Esophagus muscularis mucosa (tissue), 4 donors: Measurements from ENCODE around the gene KAZN. TPM values are rescaled to one million over a fixed set of nuclear protein-coding genes. Genes with fewer than 3 reads are reported as not detected.

Experiments used
- DNase-seq: peaks from one replicate; pipeline ENCODE4 v3.0.0-alpha.2; 2017; ENCODE audit errors: extremely low spot score
- H3K27ac ChIP-seq, 4 donors: fragments of 200-600 bp; sonication (generic); replicated peaks in 1 of 4; 1 replicate in 3 of 4; 2 replicates in 1 of 4; pipeline ENCODE4 v1.5.1; 2016 to 2019; ENCODE audit warnings: mild to moderate bottlenecking in 1 of 4
- H3K27me3 ChIP-seq, 4 donors: fragments of 200-600 bp; sonication (generic); one replicate each; pipeline versions ENCODE4 v1.5.1 to v1.6.0; 2016 to 2019
- H3K36me3 ChIP-seq, 4 donors: fragments of 200-600 bp; sonication (generic); one replicate each; pipeline ENCODE4 v1.5.1; 2016 to 2019
- H3K4me1 ChIP-seq, 4 donors: fragments of 200-600 bp; sonication (generic); one replicate each; pipeline ENCODE4 v1.5.1; 2016 to 2019
- H3K4me3 ChIP-seq, 4 donors: fragments of 200-600 bp; sonication (generic); 1 replicate in 2 of 4; 2 replicates in 2 of 4; pipeline ENCODE4 v1.5.1; 2016 to 2019; ENCODE audit warnings: mild to moderate bottlenecking in 4 of 4, moderate library complexity in 1 of 4
- H3K9me3 ChIP-seq, 4 donors: fragments of 200-600 bp; sonication (generic); 1 replicate in 3 of 4; 2 replicates in 1 of 4; pipeline ENCODE4 v1.5.1; 2016 to 2019
- EP300 ChIP-seq: sonication (generic); formaldehyde crosslinking; IDR thresholded peaks from one replicate; pipeline ENCODE4 v1.6.1; 2017; ENCODE audit warnings: antibody characterized with exemption
- POLR2A ChIP-seq: fragments of 450-650 bp; IDR thresholded peaks from one replicate; pipeline ENCODE4 v1.6.1; 2017; ENCODE audit warnings: antibody characterized with exemption, moderate library complexity, mild to moderate bottlenecking, low read depth
- POLR2AphosphoS5 ChIP-seq, 2 donors: sonication (generic); formaldehyde crosslinking; IDR thresholded peaks; one replicate each; pipeline ENCODE4 v1.6.1; 2017; ENCODE audit warnings: antibody characterized with exemption in 2 of 2
- WGBS: methylation state at CpG from one replicate; pipeline ENCODE4 v1.1.5; 2018; 5-methylcytosine and 5-hydroxymethylcytosine counted together
- intact Hi-C: fragments of 100-400 bp; cut with DNase I; formaldehyde crosslinking; loops from one replicate; pipeline ENCODE4 v1.15.1; 2023
- total RNA-seq, 4 donors: library from RNA; depleted of rRNA; stranded (reverse); fragments of >200 nt; gene quantifications; one replicate each; pipeline versions ENCODE4 v1.1.0 to v1.2.1, GENCODE V29; 2016
- TF ChIP-seq, protein P1 (sequence below), 3 experiments: fragments of 200-600 bp in 2 of 3; fragments of 450-650 bp in 1 of 3; sonication (generic) in 2 of 3; IDR thresholded peaks; one replicate each; pipeline ENCODE4 v1.5.1; 2017 to 2019; ENCODE audit warnings: antibody characterized with exemption in 3 of 3, mild to moderate bottlenecking in 2 of 3, moderate library complexity in 1 of 3

Gene KAZN
- total RNA-seq, 4 donors from 2014 or later: 9.9 to 14.1 (median 11.9) TPM

DNA sequence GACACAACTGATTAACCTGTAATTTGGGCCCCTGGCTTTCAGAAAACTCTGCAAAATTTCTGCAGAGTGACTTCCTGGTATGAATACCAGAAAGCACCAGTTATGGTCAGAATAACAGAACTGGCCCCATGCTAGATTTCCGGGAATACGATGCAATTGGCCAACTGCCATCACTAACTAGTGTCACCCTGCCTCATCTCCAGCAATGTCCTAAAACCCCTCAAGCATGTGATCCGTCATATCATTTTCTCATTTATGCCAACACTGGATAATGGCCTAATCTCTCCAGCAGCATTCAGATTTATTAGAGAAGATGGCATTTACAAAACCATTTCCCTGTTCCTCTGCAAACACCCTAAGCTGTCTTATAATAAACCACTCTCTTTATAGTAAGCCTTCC is 15.4 kb downstream of the KAZN start:
- Histone ChIP-seq H3K4me3 (no peak overlapping the region), H3K36me3 (no peaks in the 10 kb centered on the region), H3K27me3 (peaks cover 0 to 8% (median 0%) of the 10 kb centered on the region in 4 donors), H3K27ac (no peak overlapping the region), H3K4me1 (peaks cover 0 to 6% (median 0%) of the 10 kb centered on the region in 4 donors), H3K9me3 (peaks cover 0 to 12% (median 0%) of the 10 kb centered on the region in 4 donors)
- 58% methylated on average over 3 of the region's 3 CpGs for WGBS
- no peak for TF ChIP-seq POLR2A
- intact Hi-C loops: no loop called here
- DNase-seq: no peak

DNA sequence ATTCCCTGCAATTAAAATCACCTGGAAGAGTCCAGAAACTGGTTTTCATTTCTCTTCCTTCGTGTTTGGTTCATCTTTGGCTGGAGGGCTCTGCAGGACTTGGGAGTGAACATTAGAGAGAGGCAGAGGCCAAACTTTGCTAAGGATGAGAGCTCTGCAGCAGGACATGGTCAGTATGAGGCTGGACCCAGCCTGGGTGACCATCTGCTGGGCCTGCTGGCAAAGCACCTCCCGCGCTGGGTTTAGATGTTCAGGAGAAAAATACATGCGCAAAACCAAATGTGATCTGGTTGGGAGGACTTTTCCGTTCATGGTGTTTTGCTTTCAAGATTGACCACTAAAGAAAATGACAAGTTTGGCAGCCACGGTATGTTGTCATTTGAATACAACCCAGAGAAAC is 15.9 kb downstream of the KAZN start:
- H3K4me3 ChIP-seq: no peak overlapping the region
- peaks cover 0 to 6% (median 0%) of the 10 kb centered on the region in 4 donors for H3K4me1 ChIP-seq
- DNase-seq: no peak
- H3K27ac ChIP-seq: no peak overlapping the region
- peaks cover 0 to 12% (median 0%) of the 10 kb centered on the region in 4 donors for H3K9me3 ChIP-seq
- peaks cover 0 to 9% (median 0%) of the 10 kb centered on the region in 4 donors for H3K27me3 ChIP-seq
- intact Hi-C loops: no loop called here
- TF ChIP-seq POLR2A (no peak), POLR2AphosphoS5 (IDR thresholded peaks at IDR 0.05) (no peak), EP300 (no peak)
- TF ChIP-seq, protein P1, sequence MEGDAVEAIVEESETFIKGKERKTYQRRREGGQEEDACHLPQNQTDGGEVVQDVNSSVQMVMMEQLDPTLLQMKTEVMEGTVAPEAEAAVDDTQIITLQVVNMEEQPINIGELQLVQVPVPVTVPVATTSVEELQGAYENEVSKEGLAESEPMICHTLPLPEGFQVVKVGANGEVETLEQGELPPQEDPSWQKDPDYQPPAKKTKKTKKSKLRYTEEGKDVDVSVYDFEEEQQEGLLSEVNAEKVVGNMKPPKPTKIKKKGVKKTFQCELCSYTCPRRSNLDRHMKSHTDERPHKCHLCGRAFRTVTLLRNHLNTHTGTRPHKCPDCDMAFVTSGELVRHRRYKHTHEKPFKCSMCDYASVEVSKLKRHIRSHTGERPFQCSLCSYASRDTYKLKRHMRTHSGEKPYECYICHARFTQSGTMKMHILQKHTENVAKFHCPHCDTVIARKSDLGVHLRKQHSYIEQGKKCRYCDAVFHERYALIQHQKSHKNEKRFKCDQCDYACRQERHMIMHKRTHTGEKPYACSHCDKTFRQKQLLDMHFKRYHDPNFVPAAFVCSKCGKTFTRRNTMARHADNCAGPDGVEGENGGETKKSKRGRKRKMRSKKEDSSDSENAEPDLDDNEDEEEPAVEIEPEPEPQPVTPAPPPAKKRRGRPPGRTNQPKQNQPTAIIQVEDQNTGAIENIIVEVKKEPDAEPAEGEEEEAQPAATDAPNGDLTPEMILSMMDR (IDR thresholded peaks at IDR 0.05): no peak
- no peaks in the 10 kb centered on the region for H3K36me3 ChIP-seq
- WGBS: 81% methylated on average over 6 of the region's 6 CpGs

DNA sequence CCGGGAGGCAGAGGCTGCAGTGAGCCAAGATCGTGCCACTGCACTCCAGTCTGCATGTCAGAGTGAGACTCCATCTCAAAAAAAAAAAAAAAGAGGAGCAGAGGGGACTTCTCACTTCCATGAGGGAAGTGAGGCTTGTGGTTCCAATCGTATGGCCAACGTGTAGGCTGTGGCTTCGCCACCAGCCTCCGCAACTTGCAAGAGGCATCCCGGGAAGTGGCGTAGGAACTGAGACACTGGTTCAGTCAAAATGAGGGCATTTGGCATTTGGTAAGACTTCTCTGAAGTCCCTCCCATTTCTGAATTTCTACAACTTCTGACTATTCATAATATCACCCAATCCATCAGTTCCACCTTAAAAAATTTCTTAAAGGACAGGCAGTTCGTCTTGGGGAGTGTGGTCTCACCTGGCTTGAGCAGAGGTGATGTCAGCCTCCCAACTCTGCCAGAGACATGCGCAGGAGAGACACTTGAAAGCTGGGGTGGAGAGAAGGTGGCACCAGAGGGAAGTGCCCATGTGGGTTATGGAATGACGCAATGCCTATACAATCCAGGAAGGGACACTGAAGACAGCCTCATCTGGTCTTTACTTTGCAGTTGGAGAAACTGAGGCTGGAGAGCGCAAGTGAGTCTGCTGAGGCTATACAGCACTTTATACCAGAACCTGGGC is 17.2 kb downstream of the KAZN start:
- H3K4me1 ChIP-seq: peaks cover 0 to 6% (median 0%) of the 10 kb centered on the region in 4 donors
- no peaks in the 10 kb centered on the region for H3K36me3 ChIP-seq
- DNase-seq: no peak
- no peak overlapping the region for H3K4me3 ChIP-seq
- peaks cover 0 to 12% (median 0%) of the 10 kb centered on the region in 4 donors for H3K9me3 ChIP-seq
- WGBS: 82% methylated on average over 12 of the region's 12 CpGs
- intact Hi-C loops: no loop called here
- no peak for TF ChIP-seq POLR2AphosphoS5 (IDR thresholded peaks at IDR 0.05)
- TF ChIP-seq, protein P1 (IDR thresholded peaks at IDR 0.05): no peak
- H3K27me3 ChIP-seq: peaks cover 0 to 9% (median 0%) of the 10 kb centered on the region in 4 donors
- H3K27ac ChIP-seq: no peak overlapping the region

DNA sequence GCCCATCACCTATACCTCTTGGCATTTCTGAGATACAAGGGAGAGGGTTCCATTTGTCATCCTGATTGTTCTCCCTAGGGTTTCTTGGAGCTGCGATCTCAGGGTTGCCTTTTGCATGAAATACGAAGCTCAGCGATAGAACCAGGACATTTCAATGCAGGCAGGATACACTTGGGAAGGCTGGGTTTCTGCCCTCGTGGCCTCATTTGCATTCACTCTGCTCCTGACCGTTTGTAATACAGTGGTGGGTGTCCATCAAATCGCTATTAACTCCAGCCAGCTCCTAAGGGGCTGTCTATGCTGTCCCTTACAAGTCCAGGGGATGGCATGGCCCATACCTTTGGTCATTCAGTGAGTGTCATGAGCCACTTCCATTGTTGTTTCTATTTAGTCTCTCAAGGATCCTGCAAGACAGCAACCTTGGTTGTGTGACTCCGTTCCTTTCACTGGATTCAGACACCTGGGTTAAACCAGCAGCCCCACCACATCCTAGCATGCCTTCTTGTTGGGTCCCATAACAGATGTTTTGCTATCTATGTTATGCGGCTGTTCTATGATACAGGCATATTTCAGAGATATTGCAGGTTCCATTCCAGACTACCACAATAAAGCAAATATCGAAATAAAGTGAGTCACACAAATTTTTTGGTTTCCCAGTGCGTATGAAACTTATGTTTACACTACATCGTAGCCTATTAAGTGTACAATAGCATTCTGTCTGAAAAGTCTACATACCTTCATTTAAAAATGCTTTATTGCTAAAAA is 18.3 kb downstream of the KAZN start:
- TF ChIP-seq EP300: no peak
- TF ChIP-seq POLR2AphosphoS5 (IDR thresholded peaks at IDR 0.05): no peak
- TF ChIP-seq, protein P1 (IDR thresholded peaks at IDR 0.05): no peak
- no peak for TF ChIP-seq POLR2A
- no peak overlapping the region for H3K4me3 ChIP-seq
- H3K4me1 ChIP-seq: peaks cover 0 to 6% (median 0%) of the 10 kb centered on the region in 4 donors
- WGBS: 66% methylated on average over 11 of the region's 11 CpGs
- no peak for DNase-seq
- no peak overlapping the region for H3K27ac ChIP-seq
- peaks cover 0 to 9% (median 0%) of the 10 kb centered on the region in 4 donors for H3K27me3 ChIP-seq
- intact Hi-C loops: no loop called here
- peaks cover 0 to 12% (median 0%) of the 10 kb centered on the region in 4 donors for H3K9me3 ChIP-seq
- no peaks in the 10 kb centered on the region for H3K36me3 ChIP-seq

DNA sequence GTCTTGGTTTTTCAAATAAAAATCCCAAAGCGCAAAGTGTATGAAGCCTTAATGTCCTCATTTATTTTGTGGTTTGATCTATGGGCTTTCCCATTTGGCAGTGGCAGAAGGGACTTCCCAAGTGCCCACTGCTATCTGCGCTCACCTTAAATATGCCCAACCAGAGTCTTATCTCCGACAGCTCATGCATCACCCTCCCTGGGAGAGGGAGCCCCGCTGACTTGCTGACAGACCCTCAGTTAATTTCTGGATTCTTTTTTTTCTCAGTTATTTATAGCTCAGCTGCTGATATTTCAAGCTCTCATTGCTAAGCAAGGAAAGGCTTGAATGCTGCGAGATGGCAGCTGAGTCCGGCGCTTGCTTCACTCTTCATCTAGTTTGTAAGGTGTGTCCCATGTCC is 19.3 kb downstream of the KAZN start:
- H3K27ac ChIP-seq: no peak overlapping the region
- TF ChIP-seq, protein P1 (IDR thresholded peaks at IDR 0.05): no peak
- no peak for TF ChIP-seq POLR2AphosphoS5 (IDR thresholded peaks at IDR 0.05)
- TF ChIP-seq POLR2A: no peak
- TF ChIP-seq EP300: no peak
- peaks cover 0 to 12% (median 0%) of the 10 kb centered on the region in 4 donors for H3K9me3 ChIP-seq
- peaks cover 0 to 6% (median 0%) of the 10 kb centered on the region in 4 donors for H3K4me1 ChIP-seq
- WGBS: 80% methylated on average over 7 of the region's 7 CpGs
- H3K36me3 ChIP-seq: no peaks in the 10 kb centered on the region
- H3K4me3 ChIP-seq: no peak overlapping the region
- no peak for DNase-seq
- peaks cover 0 to 9% (median 0%) of the 10 kb centered on the region in 4 donors for H3K27me3 ChIP-seq
- intact Hi-C loops: no loop called here
